Epithelial cell of proximal tubule (primary cell): ENCODE measurements around the gene MEGF11. TPM values are rescaled to one million over a fixed set of nuclear protein-coding genes. Genes with fewer than 3 reads are reported as not detected.
"Not testable (repeated sequence)": the region's sequence is repeated elsewhere in the genome, so short reads cannot be mapped to it uniquely, and the experiment has no call there.

ENCODE experiments used
- DNase-seq: peaks from one replicate; pipeline ENCODE4 v3.0.0-alpha.2; 2011; ENCODE audit warnings: low read depth
- H3K4me3 ChIP-seq: 2 replicates; pipeline ENCODE4 v1.5.1; 2011; ENCODE audit warnings: low read depth, mild to moderate bottlenecking, low read length
- CTCF ChIP-seq: conservative IDR thresholded peaks from 2 replicates; pipeline ENCODE4 v1.5.1; 2012; ENCODE audit warnings: low read depth, mild to moderate bottlenecking, low read length
- total RNA-seq: library from RNA; depleted of rRNA; stranded (reverse); fragments of >200 nt; gene quantifications from 2 replicates; pipeline ENCODE4 v1.2.3, GENCODE V29; 2015

Gene MEGF11
- total RNA-seq, 1 donor from 2014 or later = 3.7 TPM

GRCh38 chr15:65978110-65978509 lies 275.4 kb downstream of the MEGF11 start:
- no peak for DNase-seq
- no peak for TF ChIP-seq CTCF
- no peak overlapping the region for H3K4me3 ChIP-seq

GRCh38 chr15:65976196-65976595 lies 277.4 kb downstream of the MEGF11 start:
- DNase-seq, H3K4me3 ChIP-seq: not testable (repeated sequence)

- DNase-seq = no peak
- no peak for TF ChIP-seq CTCF
- no peak overlapping the region for H3K4me3 ChIP-seq
These were observed 281.9 kb downstream of the MEGF11 start for GRCh38 chr15:65971741-65971995.

- DNase-seq = no peak
- TF ChIP-seq CTCF = no peak
- H3K4me3 ChIP-seq = no peak overlapping the region
These were observed 282.4 kb downstream of the MEGF11 start for GRCh38 chr15:65970937-65971740.

- no peak overlapping the region for H3K4me3 ChIP-seq
- DNase-seq = no peak
- TF ChIP-seq CTCF = no peak
These were observed 283.4 kb downstream of the MEGF11 start for GRCh38 chr15:65969865-65970816.

GRCh38 chr15:65968511-65968910 lies 285.0 kb downstream of the MEGF11 start:
- no peak for DNase-seq
- TF ChIP-seq CTCF = no peak
- H3K4me3 ChIP-seq = no peak overlapping the region

- no peak for TF ChIP-seq CTCF
- DNase-seq = no peak
- H3K4me3 ChIP-seq = no peak overlapping the region
These were observed 288.6 kb downstream of the MEGF11 start for GRCh38 chr15:65964792-65965433.
